Stimulated activated naive CD8-positive, alpha-beta T cell treated with anti-CD3 and anti-CD28 coated beads, Interleukin-15, Interleukin-2, amounts not matched to agents 100 U/mL and 50 U/mL, for 24 hours (primary cell): Measurements from ENCODE around the gene CNTNAP4.

Source experiments
- ATAC-seq: fragments of 150-1000 bp; cut with Tn5 transposase; one replicate; pipeline ENCODE4 v1.10.0; 2021
- DNase-seq: peaks from one replicate; pipeline ENCODE4 v3.0.0; 2021

Gene CNTNAP4

GRCh38 chr16:76396977-76397376, 119.8 kb downstream of the CNTNAP4 start:
- no peak for ATAC-seq
- DNase-seq, result no peak

- DNase-seq (no peak), ATAC-seq (no peak)
Observed at GRCh38 chr16:76409706-76410105, 132.5 kb downstream of the CNTNAP4 start.

- DNase-seq (no peak), ATAC-seq (no peak)
Observed at GRCh38 chr16:76421571-76421970, 144.4 kb downstream of the CNTNAP4 start.

- DNase-seq (no peak), ATAC-seq (no peak)
Observed at GRCh38 chr16:76428858-76429257, 151.7 kb downstream of the CNTNAP4 start.

- no peak for DNase-seq
Observed at GRCh38 chr16:76441391-76441790, 164.2 kb downstream of the CNTNAP4 start.

GRCh38 chr16:76441876-76442275, 164.7 kb downstream of the CNTNAP4 start:
- ATAC-seq (no peak), DNase-seq (no peak)

More at GRCh38 chr16:76441391-76441790, 164.2 kb downstream of the CNTNAP4 start:
- no peak for ATAC-seq

- DNase-seq, result no peak
- no peak for ATAC-seq
Observed at GRCh38 chr16:76443973-76444372, 166.8 kb downstream of the CNTNAP4 start.

GRCh38 chr16:76444832-76445231, 167.6 kb downstream of the CNTNAP4 start:
- ATAC-seq, result no peak

GRCh38 chr16:76445815-76446214, 168.6 kb downstream of the CNTNAP4 start:
- ATAC-seq (no peak), DNase-seq (no peak)

More at GRCh38 chr16:76444832-76445231, 167.6 kb downstream of the CNTNAP4 start:
- DNase-seq, result no peak

- no peak for ATAC-seq
- no peak for DNase-seq
Observed at GRCh38 chr16:76446251-76446650, 169.1 kb downstream of the CNTNAP4 start.

GRCh38 chr16:76450890-76451289, 173.7 kb downstream of the CNTNAP4 start:
- DNase-seq, result no peak
- no peak for ATAC-seq

- DNase-seq (no peak), ATAC-seq (no peak)
Observed at GRCh38 chr16:76455257-76455656, 178.1 kb downstream of the CNTNAP4 start.

GRCh38 chr16:76456016-76456415, 178.8 kb downstream of the CNTNAP4 start:
- ATAC-seq (no peak), DNase-seq (no peak)

- ATAC-seq (no peak), DNase-seq (no peak)
Observed at GRCh38 chr16:76459111-76459510, 181.9 kb downstream of the CNTNAP4 start.

- no peak for DNase-seq
Observed at GRCh38 chr16:76461836-76462235, 184.6 kb downstream of the CNTNAP4 start.

GRCh38 chr16:76464955-76465620, 187.9 kb downstream of the CNTNAP4 start:
- no peak for DNase-seq
- ATAC-seq, result no peak

More at GRCh38 chr16:76461836-76462235, 184.6 kb downstream of the CNTNAP4 start:
- no peak for ATAC-seq

- DNase-seq, result no peak
- no peak for ATAC-seq
Observed at GRCh38 chr16:76466871-76467270, 189.7 kb downstream of the CNTNAP4 start.

- no peak for ATAC-seq
- no peak for DNase-seq
Observed at GRCh38 chr16:76474048-76474447, 196.8 kb downstream of the CNTNAP4 start.

- ATAC-seq (no peak), DNase-seq (no peak)
Observed at GRCh38 chr16:76478105-76478504, 200.9 kb downstream of the CNTNAP4 start.

GRCh38 chr16:76483307-76483909, 206.2 kb downstream of the CNTNAP4 start:
- no peak for DNase-seq
- ATAC-seq, result no peak

- ATAC-seq (no peak), DNase-seq (no peak)
Observed at GRCh38 chr16:76484020-76484419, 206.8 kb downstream of the CNTNAP4 start.

GRCh38 chr16:76486740-76487139, 209.5 kb downstream of the CNTNAP4 start:
- DNase-seq, result no peak
- no peak for ATAC-seq

GRCh38 chr16:76487411-76488064, 210.3 kb downstream of the CNTNAP4 start:
- DNase-seq, result no peak

GRCh38 chr16:76488065-76488417, 210.8 kb downstream of the CNTNAP4 start:
- ATAC-seq (no peak), DNase-seq (no peak)

More at GRCh38 chr16:76487411-76488064, 210.3 kb downstream of the CNTNAP4 start:
- no peak for ATAC-seq
